ENCODE data around the gene GIMAP6.
"Not testable (repeated sequence)": the region's sequence is repeated elsewhere in the genome, so short reads cannot be mapped to it uniquely, and the experiment has no call there.

The GIMAP6 gene

DNA sequence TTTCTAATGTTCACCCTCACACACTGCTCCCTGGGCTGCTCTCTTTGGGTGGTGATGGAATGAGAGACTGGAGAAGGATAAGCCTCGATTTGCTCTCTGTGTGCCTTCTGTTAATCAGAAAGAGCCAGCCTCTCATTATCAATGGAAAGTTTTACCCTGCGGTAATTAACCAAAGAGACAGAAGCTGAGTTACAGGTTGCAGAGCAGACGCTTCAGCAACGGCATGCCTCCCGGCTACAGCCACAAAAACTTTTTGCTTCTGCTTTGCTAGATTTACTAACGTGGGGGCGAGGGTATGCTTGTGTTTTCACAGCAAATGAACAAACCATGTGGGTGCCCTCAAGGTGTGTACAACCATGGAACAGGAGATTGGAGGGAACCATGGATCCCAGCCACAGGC lies 47.0 kb downstream of the GIMAP6 start:
- no peak for DNase-seq (ENCODE audit: low spot score)

DNA sequence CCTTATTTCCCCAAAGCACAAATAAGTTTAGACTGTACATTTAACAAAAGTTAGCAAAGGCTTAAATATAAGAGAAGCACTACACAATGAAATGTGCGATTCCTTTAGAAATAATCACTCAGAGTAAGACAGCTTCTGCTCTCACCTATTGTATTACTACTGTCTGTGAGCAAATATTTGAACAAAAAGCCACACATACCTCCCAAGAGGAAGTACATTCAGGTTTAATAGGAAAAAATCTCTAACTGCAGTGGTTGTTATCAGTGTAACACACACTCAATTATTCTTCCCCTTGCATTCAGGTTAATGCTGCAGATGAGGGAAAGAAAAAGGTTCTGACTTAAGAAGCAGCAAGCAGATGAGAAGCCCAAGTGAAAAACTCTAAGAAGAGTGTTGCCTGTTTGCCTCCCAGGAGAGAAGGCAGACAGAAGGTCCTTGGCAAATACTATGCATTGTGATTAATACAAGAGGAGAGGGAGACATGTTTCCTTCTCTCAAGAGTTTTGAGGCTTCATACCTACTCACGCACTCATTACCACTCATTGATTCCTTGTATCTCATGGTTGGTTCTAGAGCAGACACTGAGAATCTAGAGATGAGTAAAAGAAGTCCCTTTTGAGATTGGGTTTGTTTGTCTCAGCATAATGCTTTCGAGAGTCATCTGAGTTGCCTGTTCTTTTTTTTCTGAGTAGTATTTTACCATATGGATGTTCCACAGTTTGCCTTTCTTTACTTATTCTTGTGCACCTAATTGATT lies 51.4 kb downstream of the GIMAP6 start:
- no peak for DNase-seq (ENCODE audit: low spot score)

DNA sequence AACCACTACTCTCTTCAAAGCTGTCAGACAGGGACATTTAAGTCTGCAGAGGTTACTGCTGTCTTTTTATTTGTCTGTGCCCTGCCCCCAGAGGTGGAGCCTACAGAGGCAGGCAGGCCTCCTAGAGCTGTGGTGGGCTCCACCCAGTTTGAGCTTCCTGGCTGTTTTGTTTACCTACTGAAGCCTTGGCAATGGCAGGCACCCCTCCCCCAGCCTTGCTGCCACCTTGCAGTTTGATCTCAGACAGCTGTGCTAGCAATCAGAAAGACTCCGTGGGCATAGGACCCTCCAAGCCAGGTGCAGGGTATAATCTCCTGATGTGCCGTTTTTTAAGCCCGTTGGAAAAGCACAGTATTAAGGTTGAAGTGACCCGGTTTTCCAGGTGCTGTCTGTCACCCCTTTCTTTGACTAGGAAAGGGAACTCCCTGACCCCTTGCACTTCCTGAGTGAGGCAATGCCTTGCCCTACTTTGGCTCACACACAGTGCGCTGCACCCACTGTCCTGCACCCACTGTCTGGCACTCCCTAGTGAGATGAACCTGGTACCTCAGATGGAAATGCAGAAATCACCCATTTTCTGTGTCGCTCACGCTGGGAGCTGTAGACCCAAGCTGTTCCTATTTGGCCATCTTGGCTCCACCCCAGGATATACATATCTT lies 52.1 kb downstream of the GIMAP6 start:
- not testable (repeated sequence) for DNase-seq (ENCODE audit: low spot score)

Measured in SW480 (cell line).